SK-N-SH (cell line): ENCODE results near the gene ECM1. TPM values are rescaled to one million over a fixed set of nuclear protein-coding genes. Genes with fewer than 3 reads are reported as not detected.

ENCODE experiments used
- CTCF ChIA-PET: fragments of 300-600, 350-600 bp; formaldehyde crosslinking; extraction: SDS; loops from one replicate; lab custom pipeline; 2021; lab: Yijun Ruan, JAX
- POLR2A ChIA-PET: fragments of 350-600 bp; sonication (Branson Sonifier 250); formaldehyde crosslinking; extraction: SDS; loops from one replicate; lab custom pipeline; 2020; ENCODE audit warnings: antibody characterized with exemption, inconsistent platforms; lab: Yijun Ruan, JAX
- DNase-seq: peaks from one replicate; pipeline ENCODE4 v3.0.0; 2012
- H2AFZ ChIP-seq: fragments of 200-600 bp; sonication (generic); 2 replicates; pipeline ENCODE4 v1.8.1; 2016; ENCODE audit warnings: antibody characterized with exemption, mild to moderate bottlenecking, low read depth
- H3F3A ChIP-seq: fragments of 200-600 bp; sonication (generic); replicated peaks from 2 replicates; pipeline ENCODE3; 2016; ENCODE audit warnings: antibody characterized with exemption, mild to moderate bottlenecking; ENCODE audit not compliant: insufficient read depth
- H3K27ac ChIP-seq, 2 experiments: fragments of 200-500 bp in 1 of 2; fragments of 200-600 bp in 1 of 2; sonication (Bioruptor generic) in 1 of 2; sonication (generic), shearing (Covaris generic) in 1 of 2; 2 replicates each; pipeline versions ENCODE4 v1.5.1 to v1.6.1; 2014 to 2016; ENCODE audit warnings: low read depth in 2 of 2, inconsistent platforms in 1 of 2, low read length in 1 of 2, mild to moderate bottlenecking in 1 of 2, mixed read lengths in 1 of 2
- H3K27me3 ChIP-seq: fragments of 200-600 bp; sonication (generic), shearing (Covaris generic); 2 replicates; pipeline ENCODE4 v1.6.1; 2016; ENCODE audit warnings: mixed run types; ENCODE audit not compliant: insufficient read depth
- H3K36me3 ChIP-seq, 2 experiments: fragments of 200-500 bp in 1 of 2; fragments of 200-600 bp in 1 of 2; sonication (Bioruptor generic) in 1 of 2; sonication (generic) in 1 of 2; replicated peaks in 1 of 2; 2 replicates each; pipeline versions ENCODE3 to v1.5.1; 2014 to 2016; ENCODE audit warnings: low read length in 1 of 2, mild to moderate bottlenecking in 1 of 2; ENCODE audit not compliant: insufficient read depth in 2 of 2, control insufficient read depth in 1 of 2
- H3K4me1 ChIP-seq, 2 experiments: fragments of 200-500 bp in 1 of 2; fragments of 200-600 bp in 1 of 2; sonication (Bioruptor generic) in 1 of 2; sonication (generic), shearing (Covaris generic) in 1 of 2; 2 replicates each; pipeline versions ENCODE4 v1.5.1 to v1.6.1; 2014 to 2016; ENCODE audit warnings: low read depth in 1 of 2, low read length in 1 of 2, mixed run types in 1 of 2; ENCODE audit not compliant: insufficient read depth in 2 of 2, control insufficient read depth in 1 of 2
- H3K4me2 ChIP-seq: fragments of 200-600 bp; sonication (generic), shearing (Covaris generic); 2 replicates; pipeline ENCODE4 v1.6.1; 2017; ENCODE audit warnings: mixed run types
- H3K4me3 ChIP-seq, 2 experiments: fragments of 200-500 bp in 1 of 2; fragments of 200-600 bp in 1 of 2; sonication (Bioruptor generic) in 1 of 2; sonication (generic), shearing (Covaris generic) in 1 of 2; 2 replicates each; pipeline versions ENCODE4 v1.5.1 to v1.8.1; 2014 to 2016; ENCODE audit warnings: low read depth in 2 of 2, inconsistent platforms in 1 of 2, low read length in 1 of 2, mild to moderate bottlenecking in 1 of 2, mixed read lengths in 1 of 2, moderate library complexity in 1 of 2
- H3K79me2 ChIP-seq: fragments of 200-600 bp; sonication (generic); 2 replicates; pipeline ENCODE4 v1.8.1; 2017; ENCODE audit warnings: mild to moderate bottlenecking; ENCODE audit not compliant: insufficient read depth
- H3K9ac ChIP-seq: fragments of 200-600 bp; sonication (generic); 2 replicates; pipeline ENCODE4 v1.6.1; 2017; ENCODE audit warnings: mixed run types
- H3K9me2 ChIP-seq: fragments of 200-600 bp; sonication (generic); 2 replicates; pipeline ENCODE4 v1.6.1; 2017; ENCODE audit warnings: mixed run types
- H3K9me3 ChIP-seq: fragments of 200-600 bp; sonication (generic); 2 replicates; pipeline ENCODE4 v1.6.1; 2017; ENCODE audit warnings: mixed run types, mild to moderate bottlenecking, moderate library complexity
- H4K20me1 ChIP-seq: fragments of 200-600 bp; sonication (generic); 2 replicates; pipeline ENCODE4 v1.6.1; 2017; ENCODE audit warnings: mild to moderate bottlenecking, mixed run types; ENCODE audit not compliant: insufficient read depth
- CHD2 ChIP-seq: fragments of 150-350 bp; IDR thresholded peaks from 2 replicates; pipeline ENCODE4 v1.6.1; 2018; ENCODE audit warnings: low read length; ENCODE audit not compliant: partially characterized antibody
- ELF1 ChIP-seq: IDR thresholded peaks from 2 replicates; pipeline ENCODE4 v1.4.0; 2012
- EP300 ChIP-seq, 2 experiments: IDR thresholded peaks; 2 replicates each; pipeline versions ENCODE4 v1.4.0 to v1.6.1; 2012; ENCODE audit warnings: borderline replicate concordance in 1 of 2, low read depth in 1 of 2, low read length in 1 of 2
- FOXJ3 ChIP-seq: sonication (generic); formaldehyde crosslinking; IDR thresholded peaks from 2 replicates; pipeline ENCODE4 v1.5.1; 2020; ENCODE audit warnings: mild to moderate bottlenecking, missing genetic modification reagents
- GABPA ChIP-seq: IDR thresholded peaks from 2 replicates; pipeline ENCODE4 v1.4.0; 2012; ENCODE audit warnings: low read depth, mild to moderate bottlenecking
- GATA2 ChIP-seq: sonication (generic); formaldehyde crosslinking; IDR thresholded peaks from 2 replicates; pipeline ENCODE4 v1.5.0; 2020; ENCODE audit warnings: mild to moderate bottlenecking, missing genetic modification reagents
- JUND ChIP-seq: IDR thresholded peaks from 2 replicates; pipeline ENCODE4 v1.4.0; 2012
- MEF2A ChIP-seq: IDR thresholded peaks from 2 replicates; pipeline ENCODE4 v1.4.0; 2012; ENCODE audit warnings: low read depth, borderline replicate concordance
- MXI1 ChIP-seq: IDR thresholded peaks from 2 replicates; pipeline ENCODE4 v1.6.1; 2012; ENCODE audit warnings: mild to moderate bottlenecking, low read depth, low read length, improper control_type of control experiment
- NFIC ChIP-seq: IDR thresholded peaks from 2 replicates; pipeline ENCODE4 v1.4.0; 2012; ENCODE audit warnings: borderline replicate concordance
- PBX3 ChIP-seq: IDR thresholded peaks from 2 replicates; pipeline ENCODE4; 2012
- RCOR1 ChIP-seq: fragments of 150-350 bp; IDR thresholded peaks from 2 replicates; pipeline ENCODE4 v1.6.1; 2017; ENCODE audit warnings: antibody characterized with exemption, low read length
- RXRA ChIP-seq: IDR thresholded peaks from 2 replicates; pipeline ENCODE4 v1.4.0; 2012; ENCODE audit warnings: low read depth, mild to moderate bottlenecking, borderline replicate concordance
- SIN3A ChIP-seq: IDR thresholded peaks from 2 replicates; pipeline ENCODE4 v1.6.1; 2012; ENCODE audit warnings: low read depth, mild to moderate bottlenecking, low read length, moderate library complexity, borderline replicate concordance
- SMC3 ChIP-seq: IDR thresholded peaks from 2 replicates; pipeline ENCODE4 v1.6.1; 2012; ENCODE audit warnings: low read depth, low read length, improper control_type of control experiment
- TAF1 ChIP-seq: IDR thresholded peaks from 2 replicates; pipeline ENCODE4 v1.6.1; 2012; ENCODE audit warnings: low read depth, mild to moderate bottlenecking, low read length, moderate library complexity, borderline replicate concordance
- USF1 ChIP-seq: IDR thresholded peaks from 2 replicates; pipeline ENCODE4 v1.4.0; 2012; ENCODE audit warnings: low read depth, borderline replicate concordance
- WGBS: methylation state at CpG from one replicate; pipeline ENCODE4 v1.1.6; 2017; ENCODE audit warnings: low lambda C conversion rate; 5-methylcytosine and 5-hydroxymethylcytosine counted together
- polyA plus RNA-seq, 3 experiments: library from polyadenylated mRNA; depleted of rRNA; stranded (reverse); fragments of >200 nt; gene quantifications; 2 replicates each; pipeline ENCODE4 v1.2.3, GENCODE V29; 2012
- TF ChIP-seq, protein P1 (sequence below): fragments of 150-350 bp; IDR thresholded peaks from 2 replicates; pipeline ENCODE4 v1.6.1; 2017; ENCODE audit warnings: antibody characterized with exemption, low read length, low read depth, borderline replicate concordance
- TF ChIP-seq, protein P2 (sequence below): fragments of 150-350 bp; IDR thresholded peaks from 2 replicates; pipeline ENCODE4 v1.6.1; 2016; ENCODE audit warnings: mild to moderate bottlenecking, low read depth, low read length
- TF ChIP-seq, protein P3 (sequence below): IDR thresholded peaks from 2 replicates; pipeline ENCODE4 v1.4.0; 2012; ENCODE audit warnings: low read depth, borderline replicate concordance

Gene ECM1
- polyA plus RNA-seq, 1 of the 3 experiments (the other 2 are of a cell fraction), result 32.3 TPM

DNA sequence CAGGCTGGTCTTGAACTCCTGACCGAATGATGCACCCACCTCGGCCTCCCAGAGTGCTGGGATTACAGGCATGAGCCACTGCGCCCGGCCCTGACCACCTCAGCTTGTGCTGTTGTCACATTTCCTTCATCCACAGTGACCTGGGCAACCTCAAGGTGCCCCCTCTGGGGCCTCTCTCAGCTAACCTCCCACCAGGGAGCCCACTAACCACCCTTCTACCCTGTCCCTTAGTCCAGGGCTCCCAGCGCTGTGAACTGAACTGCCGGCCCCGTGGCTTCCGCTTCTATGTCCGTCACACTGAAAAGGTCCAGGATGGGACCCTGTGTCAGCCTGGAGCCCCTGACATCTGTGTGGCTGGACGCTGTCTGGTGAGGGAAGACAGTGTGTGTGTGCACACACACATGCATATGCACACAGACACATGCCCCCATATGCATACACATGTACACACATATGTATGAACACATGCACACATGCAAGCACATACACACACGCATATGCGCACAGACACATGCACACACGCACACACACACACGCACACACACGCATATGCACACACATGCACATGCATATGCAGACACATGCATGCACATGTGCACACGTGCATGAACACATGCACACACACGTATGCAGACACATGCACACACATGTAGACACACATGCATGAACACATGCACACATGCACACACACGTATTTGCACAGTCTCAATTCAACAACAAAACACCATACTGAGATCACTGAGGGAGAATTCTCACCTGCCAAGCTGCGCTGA is 47.5 kb downstream of the ECM1 start:
- Histone ChIP-seq H3K9ac (no peak overlapping the region), H3K79me2 (peaks cover 25% of the 10 kb centered on the region), H3K27ac (no peak overlapping the region), H2AFZ (no peak overlapping the region), H3K4me1 (peaks cover 9 to 16% of the 10 kb centered on the region in 2 experiments; a peak in 3 of 4 replicates), H3K4me3 (no peak overlapping the region), H3K9me3 (no peaks in the 10 kb centered on the region), H3K4me2 (no peak overlapping the region), H3K36me3 (no peaks in the 10 kb centered on the region), H3K9me2 (no peaks in the 10 kb centered on the region), H3F3A (peaks cover 17% of the 10 kb centered on the region), H4K20me1 (peaks cover 6% of the 10 kb centered on the region; the same call in 1 of the 2 replicates), H3K27me3 (no peaks in the 10 kb centered on the region)
- TF ChIP-seq GATA2 (CRISPR knock-in tag) (no peak), SMC3 (no peak), CHD2 (no peak), MEF2A (no peak), JUND (no peak), RCOR1 (no peak), NFIC (no peak)
- TF ChIP-seq, protein P1, sequence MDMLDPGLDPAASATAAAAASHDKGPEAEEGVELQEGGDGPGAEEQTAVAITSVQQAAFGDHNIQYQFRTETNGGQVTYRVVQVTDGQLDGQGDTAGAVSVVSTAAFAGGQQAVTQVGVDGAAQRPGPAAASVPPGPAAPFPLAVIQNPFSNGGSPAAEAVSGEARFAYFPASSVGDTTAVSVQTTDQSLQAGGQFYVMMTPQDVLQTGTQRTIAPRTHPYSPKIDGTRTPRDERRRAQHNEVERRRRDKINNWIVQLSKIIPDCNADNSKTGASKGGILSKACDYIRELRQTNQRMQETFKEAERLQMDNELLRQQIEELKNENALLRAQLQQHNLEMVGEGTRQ, result no peak
- 94% methylated on average over 15 of the region's 19 CpGs for WGBS
- ChIA-PET POLR2A (no interaction called here), CTCF (interaction anchor here (0.7 to 1.5 kb wide), 2 partner anchors 23 kb away, joined by 3 to 6 read pairs; no protein-coding TSS in a partner anchor)
- DNase-seq, result no peak

GRCh38 chr1:150555971-150556865 is 48.3 kb downstream of the ECM1 start:
- no peak for DNase-seq
- TF ChIP-seq SIN3A, result no peak
- TF ChIP-seq FOXJ3, result no peak
- no peak for TF ChIP-seq TAF1
- TF ChIP-seq RXRA, result no peak
- no peak for TF ChIP-seq MXI1
- no peak for TF ChIP-seq GABPA
- no peak for TF ChIP-seq PBX3
- TF ChIP-seq ELF1, result no peak
- TF ChIP-seq, protein P2, sequence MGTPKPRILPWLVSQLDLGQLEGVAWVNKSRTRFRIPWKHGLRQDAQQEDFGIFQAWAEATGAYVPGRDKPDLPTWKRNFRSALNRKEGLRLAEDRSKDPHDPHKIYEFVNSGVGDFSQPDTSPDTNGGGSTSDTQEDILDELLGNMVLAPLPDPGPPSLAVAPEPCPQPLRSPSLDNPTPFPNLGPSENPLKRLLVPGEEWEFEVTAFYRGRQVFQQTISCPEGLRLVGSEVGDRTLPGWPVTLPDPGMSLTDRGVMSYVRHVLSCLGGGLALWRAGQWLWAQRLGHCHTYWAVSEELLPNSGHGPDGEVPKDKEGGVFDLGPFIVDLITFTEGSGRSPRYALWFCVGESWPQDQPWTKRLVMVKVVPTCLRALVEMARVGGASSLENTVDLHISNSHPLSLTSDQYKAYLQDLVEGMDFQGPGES, result no peak
- no peak for TF ChIP-seq USF1
- TF ChIP-seq, protein P3, sequence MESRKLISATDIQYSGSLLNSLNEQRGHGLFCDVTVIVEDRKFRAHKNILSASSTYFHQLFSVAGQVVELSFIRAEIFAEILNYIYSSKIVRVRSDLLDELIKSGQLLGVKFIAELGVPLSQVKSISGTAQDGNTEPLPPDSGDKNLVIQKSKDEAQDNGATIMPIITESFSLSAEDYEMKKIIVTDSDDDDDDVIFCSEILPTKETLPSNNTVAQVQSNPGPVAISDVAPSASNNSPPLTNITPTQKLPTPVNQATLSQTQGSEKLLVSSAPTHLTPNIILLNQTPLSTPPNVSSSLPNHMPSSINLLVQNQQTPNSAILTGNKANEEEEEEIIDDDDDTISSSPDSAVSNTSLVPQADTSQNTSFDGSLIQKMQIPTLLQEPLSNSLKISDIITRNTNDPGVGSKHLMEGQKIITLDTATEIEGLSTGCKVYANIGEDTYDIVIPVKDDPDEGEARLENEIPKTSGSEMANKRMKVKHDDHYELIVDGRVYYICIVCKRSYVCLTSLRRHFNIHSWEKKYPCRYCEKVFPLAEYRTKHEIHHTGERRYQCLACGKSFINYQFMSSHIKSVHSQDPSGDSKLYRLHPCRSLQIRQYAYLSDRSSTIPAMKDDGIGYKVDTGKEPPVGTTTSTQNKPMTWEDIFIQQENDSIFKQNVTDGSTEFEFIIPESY, result no peak
- no peak for TF ChIP-seq EP300 (IDR thresholded peaks at IDR 0.05; ENCODE audit: borderline replicate concordance in 1 of 2, low read depth in 1 of 2, low read length in 1 of 2)

More at GRCh38 chr1:150555971-150556865, 48.3 kb downstream of the ECM1 start:
- no peak overlapping the region for H3K9ac ChIP-seq
- no peak overlapping the region for H3K27ac ChIP-seq
- peaks cover 14 to 19% of the 10 kb centered on the region in 2 experiments; a peak in 3 of 4 replicates for H3K4me1 ChIP-seq
- no peaks in the 10 kb centered on the region for H3K36me3 ChIP-seq
- CTCF ChIA-PET, result interaction anchor here (0.7 to 5.2 kb wide), 2 partner anchors 24 to 65 kb away, joined by 3 to 58 read pairs; no protein-coding TSS in a partner anchor
- no peak overlapping the region for H2AFZ ChIP-seq
- peaks cover 15% of the 10 kb centered on the region for H3F3A ChIP-seq
- H3K27me3 ChIP-seq, result no peaks in the 10 kb centered on the region
- POLR2A ChIA-PET, result no interaction called here
- no peak overlapping the region for H3K4me3 ChIP-seq
- 87% methylated on average over 14 of the region's 26 CpGs for WGBS
- H4K20me1 ChIP-seq, result peaks cover 6% of the 10 kb centered on the region; the same call in 1 of the 2 replicates
- H3K4me2 ChIP-seq, result no peak overlapping the region
- H3K79me2 ChIP-seq, result peaks cover 31% of the 10 kb centered on the region
- no peaks in the 10 kb centered on the region for H3K9me2 ChIP-seq
- H3K9me3 ChIP-seq, result no peaks in the 10 kb centered on the region
